Inflammatory macrophage treated with lipopolysaccharide for 1 hour (primary cell): Measurements from ENCODE around the gene BUD13.

Experiments used
- DNase-seq, 2 donors: peaks; one replicate each; pipeline ENCODE4 v3.0.0-alpha.2; 2020 to 2022

Gene BUD13

DNA sequence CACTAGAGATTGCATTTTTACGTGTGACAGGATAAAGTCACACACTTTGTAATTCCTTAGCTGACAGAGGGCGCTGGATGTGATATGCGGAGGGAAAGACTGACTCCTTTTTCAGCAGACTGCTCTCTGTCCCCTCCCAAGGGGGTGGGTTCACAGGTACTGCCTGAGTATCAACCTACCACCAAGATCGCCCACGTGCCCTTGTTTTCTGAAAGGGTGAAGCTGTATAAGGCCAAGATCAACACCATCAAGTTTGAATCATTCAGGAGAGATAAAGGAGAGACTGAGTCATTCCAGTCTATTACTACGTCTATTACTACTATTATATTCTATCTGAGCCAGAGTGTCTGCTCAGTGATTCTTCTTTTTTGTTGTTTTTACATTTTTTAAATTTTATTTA, 30.7 kb downstream of the BUD13 start:
- DNase-seq, result no peak

GRCh38 chr11:116740741-116741140, 32.0 kb downstream of the BUD13 start:
- DNase-seq, result no peak

- DNase-seq, result no peak
Measured at GRCh38 chr11:116738975-116739374, 33.8 kb downstream of the BUD13 start.

- DNase-seq, result no peak
Measured at GRCh38 chr11:116736763-116737162, 36.0 kb downstream of the BUD13 start.

GRCh38 chr11:116733969-116734508, 38.7 kb downstream of the BUD13 start:
- DNase-seq, result peak; percentile 41 to 43

DNA sequence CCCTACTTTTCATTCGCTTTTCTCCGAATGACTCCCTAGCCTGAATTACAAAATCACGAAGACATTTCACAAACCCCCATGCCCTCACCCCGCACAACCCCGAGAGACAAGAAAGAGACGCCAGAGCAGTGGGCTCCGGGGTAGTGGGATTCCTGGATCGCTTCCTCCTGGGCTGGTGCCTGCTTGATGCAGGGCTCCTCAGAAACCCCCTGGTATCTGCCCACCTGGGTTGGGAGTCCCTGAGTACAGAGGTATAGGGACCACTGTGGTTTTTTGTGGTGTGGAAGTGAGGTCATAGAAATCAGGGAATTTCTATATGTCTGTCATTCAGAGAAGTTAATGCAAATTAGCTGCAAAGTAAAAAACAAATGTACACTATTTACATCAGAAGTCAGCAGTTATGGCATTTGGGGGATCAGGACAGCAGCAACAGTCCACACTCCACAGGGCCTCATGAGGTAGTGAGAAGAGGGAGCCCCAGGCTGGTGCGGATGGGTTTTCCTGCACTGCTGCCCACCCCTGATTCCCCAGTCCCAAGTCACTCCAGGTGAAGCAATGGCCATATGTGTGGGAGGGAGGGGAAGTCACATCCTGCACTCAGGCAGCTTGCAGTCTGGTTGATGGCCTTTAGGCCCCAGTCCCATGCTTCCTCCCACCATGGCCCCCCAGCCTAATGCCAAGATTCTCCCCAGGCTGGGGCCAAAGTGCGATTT, 39.6 kb downstream of the BUD13 start:
- peak; percentile 5 to 6 for DNase-seq

DNA sequence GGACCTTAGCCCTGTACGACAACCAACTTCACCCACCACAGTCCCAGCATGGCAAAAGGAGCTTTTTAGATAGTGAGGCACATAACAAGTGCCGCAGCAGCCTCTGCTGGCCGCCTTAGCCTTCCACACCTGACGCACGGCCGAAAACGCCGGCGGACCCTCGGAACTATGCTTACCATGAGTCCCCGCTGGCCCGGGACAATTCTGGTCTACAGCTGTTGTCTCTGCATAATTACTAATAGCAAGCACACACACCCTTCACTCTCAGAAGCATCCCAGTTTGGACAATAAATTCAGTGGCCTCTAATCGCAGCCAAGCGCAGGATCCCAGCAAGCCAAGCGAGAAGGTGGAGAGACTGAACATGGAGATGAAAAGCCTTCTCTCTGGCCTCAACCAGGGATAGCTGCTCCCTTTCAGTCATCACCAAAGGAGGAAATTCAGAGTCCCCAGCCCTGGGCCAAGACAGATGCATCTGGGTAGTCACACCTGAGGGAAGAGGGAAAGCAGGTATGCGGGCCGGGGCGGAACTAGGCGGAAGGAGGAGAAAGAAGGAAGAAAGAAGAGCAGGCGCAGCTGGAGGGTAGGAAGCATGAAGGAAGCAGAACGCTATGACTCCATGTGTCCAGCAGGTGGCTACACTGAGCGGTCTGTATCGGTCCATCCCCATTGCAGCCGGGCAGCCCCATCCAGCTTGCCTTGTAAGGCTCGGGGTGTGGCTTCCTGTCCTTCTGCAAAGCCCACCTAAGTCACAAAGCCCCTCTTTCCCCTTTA, 40.3 kb downstream of the BUD13 start:
- DNase-seq, result peak; percentile 49 to 77

DNA sequence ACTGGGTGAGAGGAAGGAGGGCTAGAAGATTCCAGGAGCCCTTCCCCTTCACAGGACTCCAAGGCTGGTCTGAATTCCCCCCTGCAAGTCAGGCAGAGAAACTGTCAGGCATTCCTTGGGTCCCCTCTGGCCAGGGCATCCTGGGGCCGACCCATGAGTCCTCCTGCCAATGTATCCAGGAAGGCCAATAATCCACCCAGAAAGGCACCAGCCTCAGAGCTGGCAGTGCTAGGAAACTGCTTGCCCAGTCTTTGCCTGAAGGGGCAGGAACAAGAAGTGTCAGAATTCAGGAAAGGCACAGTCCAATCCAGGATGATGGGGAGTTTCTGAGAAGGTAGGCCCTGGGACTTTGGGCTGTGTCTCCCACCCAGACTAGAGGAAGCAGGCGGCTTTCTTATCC, 41.0 kb downstream of the BUD13 start:
- DNase-seq, result no peak

- no peak for DNase-seq
Measured at GRCh38 chr11:116731097-116731761, 41.6 kb downstream of the BUD13 start.

GRCh38 chr11:116730601-116731000, 42.2 kb downstream of the BUD13 start:
- no peak for DNase-seq

DNA sequence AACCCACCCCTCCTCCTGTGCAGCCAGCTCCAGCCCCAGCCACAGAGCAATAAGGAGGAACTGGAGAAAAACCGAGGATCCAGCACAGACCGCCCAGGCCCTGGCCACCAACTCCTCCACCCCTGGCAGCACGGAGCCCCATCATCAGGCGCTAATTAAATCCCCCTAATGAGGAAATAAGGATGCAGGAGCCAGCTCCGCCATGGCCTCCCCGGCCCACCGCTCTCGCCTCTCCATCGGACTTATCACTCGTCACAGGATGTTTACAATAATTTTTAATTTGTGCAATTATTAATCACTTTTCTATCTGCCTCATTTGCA, 42.6 kb downstream of the BUD13 start:
- DNase-seq, result no peak

GRCh38 chr11:116729501-116730240, 43.1 kb downstream of the BUD13 start:
- no peak for DNase-seq

GRCh38 chr11:116727990-116728389, 44.8 kb downstream of the BUD13 start:
- no peak for DNase-seq

- DNase-seq, result no peak
Measured at GRCh38 chr11:116725434-116726221, 47.2 kb downstream of the BUD13 start.

DNA sequence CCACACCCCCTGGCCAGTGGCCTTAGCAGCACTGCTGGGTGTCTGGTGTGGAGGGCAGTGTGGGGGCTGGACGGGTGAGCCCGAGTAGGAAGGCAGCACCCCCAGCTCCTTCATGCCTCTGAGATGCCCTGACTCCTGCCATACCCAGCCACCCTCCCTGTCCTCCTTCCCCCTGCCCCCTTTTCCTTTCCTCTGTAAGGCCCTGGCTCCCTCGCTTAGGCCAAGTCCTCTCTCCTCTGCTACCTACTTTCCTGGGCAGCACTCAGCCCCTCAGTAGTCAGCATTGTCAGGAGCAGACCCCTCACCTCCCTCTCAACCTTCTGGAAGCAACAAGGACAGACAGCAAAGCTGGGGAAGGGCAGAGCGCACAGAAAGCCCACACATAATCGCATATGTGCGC, 48.0 kb downstream of the BUD13 start:
- no peak for DNase-seq

GRCh38 chr11:116723511-116723910, 49.3 kb downstream of the BUD13 start:
- no peak for DNase-seq

- DNase-seq, result no peak
Measured at GRCh38 chr11:116721988-116722387, 50.8 kb downstream of the BUD13 start.

DNA sequence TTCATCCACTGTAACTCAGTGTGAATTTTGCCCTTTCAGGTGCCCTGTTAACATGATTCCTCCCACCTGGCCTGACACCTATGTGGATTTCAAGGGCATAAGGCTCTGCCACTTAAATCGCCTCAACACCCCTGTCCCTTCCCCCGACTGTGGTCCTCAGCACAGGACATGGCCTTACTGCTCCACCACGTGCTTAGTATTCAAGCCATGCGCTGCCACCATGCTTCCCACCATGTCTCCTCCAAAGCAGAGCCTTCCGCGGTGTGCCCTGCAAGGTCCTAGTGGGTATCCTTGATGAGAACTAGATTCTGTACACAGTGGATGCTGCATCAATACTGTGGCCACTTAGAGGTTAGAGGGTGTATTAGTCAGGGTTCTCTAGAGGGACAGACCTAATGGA, 51.9 kb downstream of the BUD13 start:
- DNase-seq, result no peak

DNA sequence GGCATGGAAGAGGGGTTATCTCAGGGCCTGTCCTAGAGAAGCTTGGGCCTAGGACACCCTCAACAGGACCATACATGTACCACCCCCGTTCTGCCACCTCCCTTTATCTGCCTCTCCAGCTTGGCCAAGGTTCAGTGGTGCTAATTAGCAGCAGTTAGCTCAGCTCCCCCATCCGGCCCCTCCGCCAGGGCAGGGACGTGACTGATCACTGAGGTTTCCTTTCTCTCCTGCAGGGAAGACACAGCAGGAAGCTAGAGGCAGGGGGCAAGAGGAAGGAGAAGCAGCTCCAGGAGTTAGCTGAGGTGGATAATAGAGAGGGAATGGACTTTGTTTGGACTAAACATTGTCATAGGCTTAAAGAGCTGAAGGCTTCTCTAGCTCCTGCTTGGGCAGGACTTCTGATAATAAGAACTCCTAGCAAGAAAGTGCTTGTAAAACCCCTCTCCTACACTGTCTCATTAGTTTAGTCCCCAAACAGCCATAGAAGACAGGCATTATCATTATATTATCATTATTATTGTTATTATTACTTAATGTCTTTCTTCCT, 53.8 kb downstream of the BUD13 start:
- no peak for DNase-seq

DNA sequence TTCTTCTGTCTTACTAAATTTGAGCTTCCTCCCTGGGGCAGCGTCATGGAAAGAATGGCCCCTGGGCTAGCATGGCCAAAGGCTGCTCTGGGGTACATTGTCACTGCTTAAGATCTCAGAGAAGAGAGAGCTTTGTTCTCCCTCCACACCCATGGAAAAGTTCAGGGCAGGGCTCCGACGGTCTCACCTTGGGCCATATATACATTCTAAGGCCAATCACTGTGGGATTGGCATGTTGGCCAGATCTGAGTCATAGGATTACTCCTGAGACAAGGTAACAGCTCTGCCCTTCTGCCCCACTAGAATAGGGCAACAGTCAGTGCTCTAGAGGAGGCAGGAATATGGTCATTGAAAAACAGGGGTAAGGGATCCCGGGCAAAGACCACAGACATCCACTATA, 56.2 kb downstream of the BUD13 start:
- DNase-seq, result no peak

DNA sequence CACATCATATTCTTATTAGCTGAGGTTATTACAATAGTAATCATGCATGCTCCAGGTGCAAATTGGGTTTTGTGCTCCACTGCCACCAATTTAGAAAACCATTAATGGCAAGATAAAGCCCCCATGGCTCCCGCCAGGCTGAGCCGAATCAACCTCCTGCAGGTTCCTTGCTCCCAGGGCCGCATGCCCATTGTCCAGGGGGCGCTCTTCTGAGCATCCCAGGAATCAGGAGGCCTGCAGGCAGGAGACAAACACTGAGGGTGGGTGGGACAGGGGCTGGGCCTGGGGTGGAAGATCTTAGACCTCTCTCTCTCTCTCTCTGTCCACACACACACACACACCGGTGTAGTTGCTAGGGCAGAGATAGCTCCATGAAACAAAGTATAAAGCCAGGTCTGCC, 57.4 kb downstream of the BUD13 start:
- no peak for DNase-seq

DNA sequence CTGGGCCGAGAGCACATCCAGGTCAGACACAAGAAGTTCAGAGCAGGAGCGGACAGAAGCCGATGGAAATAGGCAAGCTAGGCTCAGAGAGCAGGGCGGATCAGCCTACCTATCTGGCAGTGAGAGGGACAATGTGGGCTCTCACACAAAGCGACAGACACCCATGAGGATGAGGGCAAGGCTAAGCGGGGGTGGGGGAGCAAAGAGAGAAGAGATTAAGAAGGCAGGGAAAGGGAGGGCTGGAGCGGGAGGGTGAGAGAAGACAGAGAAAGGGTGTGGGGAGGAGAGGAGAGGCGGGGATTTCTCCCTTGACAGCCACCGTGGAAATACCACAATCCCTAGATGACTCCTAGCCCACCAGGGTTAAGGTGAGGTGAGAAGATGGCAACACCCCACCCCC, 57.9 kb downstream of the BUD13 start:
- no peak for DNase-seq
